Middle frontal gyrus (tissue), 1 donor: ENCODE measurements around the gene ECHDC1.
A peak's percentile ranks its signal among the peaks of the same experiment; 100 is the strongest.
"Not testable (repeated sequence)": the region's sequence is repeated elsewhere in the genome, so short reads cannot be mapped to it uniquely, and the experiment has no call there.

Source experiments
- DNase-seq: peaks from one replicate; pipeline ENCODE4 v3.0.0-alpha.2; 2015; ENCODE audit warnings: low spot score; ENCODE audit errors: extremely low spot score

The ECHDC1 gene

DNA sequence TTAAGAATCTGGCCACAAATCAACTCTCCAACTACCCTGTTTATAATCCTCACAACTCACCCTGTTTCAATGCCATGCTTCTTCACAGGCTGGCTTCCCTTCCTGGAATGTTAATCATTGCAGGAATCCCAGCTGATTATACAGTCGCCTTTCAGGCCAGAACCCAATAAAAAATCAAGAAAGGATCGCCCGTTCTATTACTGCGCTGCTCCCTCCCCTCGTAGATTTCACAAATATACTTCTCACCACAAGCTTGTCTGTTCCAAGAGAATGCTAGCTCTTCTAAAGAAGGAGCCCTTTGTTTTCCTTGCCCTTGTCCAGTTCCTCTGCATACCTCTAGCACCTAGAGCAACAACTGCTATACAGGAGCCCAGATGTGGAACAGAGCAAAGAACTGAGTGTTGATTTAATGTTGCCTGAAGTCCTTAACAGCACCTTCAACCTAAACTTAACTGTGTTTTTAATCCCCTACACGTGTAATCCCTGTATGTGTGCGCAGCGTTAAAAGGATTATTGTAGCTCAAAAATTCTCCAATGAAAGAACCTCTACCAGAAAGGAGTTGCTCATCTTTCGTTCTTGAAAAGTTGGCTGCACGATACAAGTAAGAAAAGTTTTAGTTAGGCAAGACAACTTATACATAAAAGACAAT, 988 bp downstream of the ECHDC1 start:
- no peak for DNase-seq

DNA sequence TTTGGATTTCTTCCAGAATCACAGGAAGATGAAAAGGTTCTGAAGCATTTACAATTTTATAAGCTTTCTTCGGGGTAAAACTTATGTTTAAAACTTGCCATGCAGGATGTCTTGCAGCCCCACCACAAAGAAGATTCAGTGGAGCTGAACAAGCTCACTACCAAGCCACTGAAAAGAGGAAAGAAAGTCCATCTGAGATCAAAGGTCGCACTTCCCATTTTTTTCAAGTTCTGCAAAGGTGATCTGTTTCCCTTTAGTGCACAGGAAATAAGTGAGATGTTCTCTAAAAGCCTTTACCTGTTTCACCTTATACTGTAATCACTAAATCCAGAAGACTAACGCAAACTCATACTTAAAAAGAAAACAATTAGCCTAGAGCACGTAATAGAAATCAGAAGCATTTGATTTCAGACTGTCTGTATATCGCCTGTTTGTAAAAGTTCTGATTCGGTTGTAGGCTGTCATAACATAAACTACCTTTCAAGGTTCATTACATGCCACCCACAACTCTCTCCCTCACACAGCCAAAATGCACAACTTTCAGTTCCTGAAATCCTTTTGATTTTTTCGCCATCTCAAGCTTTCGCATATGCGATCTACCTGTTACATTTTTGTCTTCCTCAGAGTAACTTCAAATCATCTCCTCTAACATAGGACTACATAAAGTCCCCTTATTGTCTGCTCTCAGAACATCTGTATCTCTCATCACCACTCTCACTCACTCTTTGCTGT, 1.8 kb downstream of the ECHDC1 start:
- no peak for DNase-seq

DNA sequence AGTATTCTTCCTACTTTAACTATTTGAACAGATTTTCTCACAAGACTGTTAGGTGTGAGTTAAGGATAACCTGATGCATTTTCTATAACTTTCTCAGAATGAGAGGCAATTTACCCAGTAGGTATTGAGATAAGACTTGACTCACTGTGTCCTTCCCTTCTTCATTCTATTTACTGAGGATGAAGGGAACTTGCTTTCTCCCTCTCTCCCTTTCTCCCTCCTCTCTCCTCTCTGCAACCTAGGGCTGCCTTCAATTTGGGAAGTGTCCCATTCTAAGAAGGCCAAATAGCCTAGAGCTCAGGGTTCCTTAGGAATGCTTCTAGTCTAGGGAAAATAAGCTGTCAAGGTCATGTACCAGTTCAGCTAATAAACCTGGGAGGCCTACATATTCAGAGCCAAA, 3.2 kb downstream of the ECHDC1 start:
- DNase-seq = no peak

DNA sequence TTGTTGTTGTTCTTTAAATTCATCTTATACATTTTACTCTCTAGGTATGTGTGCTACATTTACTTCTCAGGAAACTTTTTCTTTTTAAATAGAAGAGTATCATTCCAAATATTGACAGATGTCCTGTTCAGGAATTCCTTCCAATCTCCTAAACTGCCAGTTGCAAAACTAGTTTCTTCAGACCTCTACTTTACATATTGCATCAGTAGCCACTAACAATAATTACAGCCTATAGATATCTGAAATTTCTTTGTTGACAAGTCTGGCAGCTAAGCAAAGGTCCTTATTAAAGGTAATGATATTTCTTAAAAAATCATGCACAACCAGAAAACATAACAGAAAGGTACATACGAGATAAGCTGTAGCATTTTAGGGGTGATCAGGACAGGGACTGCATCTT, 4.5 kb downstream of the ECHDC1 start:
- no peak for DNase-seq

DNA sequence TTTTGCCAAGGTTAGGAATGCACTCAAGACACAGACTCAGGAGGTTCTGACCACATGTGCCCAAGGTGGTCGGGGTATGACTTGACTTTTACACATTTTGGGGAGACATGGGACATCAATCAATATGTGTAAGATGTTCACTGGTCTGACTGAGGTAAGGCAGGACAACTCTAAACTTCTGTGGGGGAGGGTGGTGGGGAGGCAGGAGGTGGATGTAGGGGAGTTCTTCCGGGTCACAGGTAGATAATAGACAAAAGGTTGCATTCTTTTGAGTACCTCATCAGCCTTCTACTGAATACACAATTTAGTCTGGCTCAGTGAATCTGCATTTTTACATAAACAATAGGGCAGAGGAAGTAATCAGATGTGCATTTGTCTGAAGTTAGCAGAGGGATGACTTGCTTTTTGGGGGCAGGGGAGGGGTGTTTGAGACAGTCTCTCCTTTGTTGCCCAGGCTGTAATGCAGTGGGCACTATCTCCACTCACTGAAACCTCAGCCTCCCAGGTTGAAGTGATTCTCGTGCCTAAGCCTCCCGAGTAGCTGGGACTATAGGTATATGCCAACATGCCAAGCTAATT, 10.9 kb downstream of the ECHDC1 start:
- DNase-seq = no peak

DNA sequence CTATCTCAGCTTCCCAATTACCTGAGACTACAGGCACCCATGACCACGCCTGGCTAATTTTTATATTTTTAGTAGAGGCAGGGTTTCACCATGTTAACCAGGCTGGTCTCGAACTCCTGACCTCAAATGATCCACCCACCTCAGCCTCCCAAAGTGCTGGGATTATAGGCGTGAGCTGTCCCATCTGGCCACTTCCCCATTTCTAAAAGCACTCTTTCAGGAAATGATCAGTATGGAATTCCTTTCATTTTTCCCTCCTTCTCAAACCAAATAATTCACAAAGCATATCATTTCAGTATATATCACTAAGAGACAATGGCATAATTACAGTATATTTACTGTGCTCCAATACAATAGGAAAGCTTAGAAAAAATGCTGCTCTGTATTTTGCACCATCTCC, 12.2 kb downstream of the ECHDC1 start:
- not testable (repeated sequence) for DNase-seq

DNA sequence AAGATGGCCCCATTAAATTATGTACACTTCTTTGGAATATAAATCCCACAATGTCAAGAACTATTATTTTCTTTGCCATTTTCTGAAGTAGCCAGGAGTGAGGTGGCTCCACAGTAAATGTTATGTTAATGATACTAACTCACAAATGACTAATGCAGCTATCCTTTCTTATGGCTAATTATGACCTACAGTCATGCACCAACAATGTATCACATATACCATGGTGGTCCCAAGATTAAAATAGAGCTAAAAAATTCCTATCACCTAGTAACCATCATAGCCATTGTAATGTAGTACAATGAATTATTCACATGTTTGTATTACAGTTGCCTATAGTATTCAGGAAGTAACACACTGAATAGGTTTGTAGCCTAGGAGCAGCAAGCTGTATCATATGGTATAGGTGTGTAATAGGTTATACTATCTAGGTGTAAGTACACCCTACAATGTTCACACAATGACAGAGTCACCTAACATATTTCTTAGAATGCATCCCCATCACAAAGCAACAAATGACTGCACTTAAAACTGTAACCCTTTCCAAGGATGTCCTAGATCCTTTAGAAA, 15.3 kb downstream of the ECHDC1 start:
- no peak for DNase-seq

DNA sequence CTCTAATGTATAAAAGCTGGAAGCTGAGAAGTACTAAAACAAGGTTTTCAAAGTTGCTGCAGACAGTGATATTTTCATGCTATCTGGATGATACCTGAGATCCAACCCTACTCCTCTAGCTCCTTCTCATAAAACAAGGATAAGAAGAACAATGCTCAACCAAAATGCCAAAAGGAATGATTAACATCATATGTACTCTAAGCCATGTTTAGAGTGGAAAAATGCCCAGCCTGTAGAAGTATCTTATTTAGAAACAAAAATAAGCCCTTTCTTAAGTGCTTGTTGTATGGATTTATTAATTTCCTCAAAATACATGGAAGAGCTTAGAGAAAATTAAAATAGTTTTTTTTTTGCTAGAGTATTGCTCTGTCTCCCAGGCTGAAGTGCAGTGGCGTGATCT, 23.7 kb downstream of the ECHDC1 start:
- DNase-seq = no peak

DNA sequence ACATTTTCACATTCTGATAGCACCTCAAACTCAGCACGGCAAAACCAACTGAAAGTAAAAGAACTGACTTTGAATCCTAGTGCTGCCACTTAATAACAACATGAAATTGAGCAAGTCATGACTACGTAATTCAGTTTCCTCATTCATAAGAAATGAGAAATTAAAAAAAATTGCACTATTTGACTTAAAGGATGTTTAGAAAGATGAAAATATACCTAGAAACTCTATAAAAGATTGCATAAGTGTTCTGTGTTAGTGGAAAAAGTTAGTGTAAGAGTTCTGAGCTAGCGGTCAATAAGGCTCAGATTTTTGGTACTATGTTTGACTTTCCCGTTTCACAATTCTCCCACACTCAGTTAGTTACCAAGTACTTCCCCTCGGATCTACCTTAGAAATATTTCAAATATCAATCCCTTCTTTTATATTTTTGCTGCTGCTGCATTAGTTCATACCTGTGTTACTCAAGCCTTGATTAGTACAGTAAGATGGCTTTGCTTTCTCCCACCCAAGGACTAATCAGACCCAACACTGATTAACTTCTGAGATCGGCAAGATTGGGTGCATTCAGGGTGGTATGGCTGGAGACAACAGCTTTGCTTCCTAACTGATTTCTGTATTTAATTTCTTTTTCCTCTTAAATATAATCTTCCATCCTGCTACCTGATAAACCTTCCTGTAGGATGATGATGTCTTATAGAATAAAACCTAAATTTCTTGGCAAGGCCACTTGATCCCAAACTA, 25.9 kb downstream of the ECHDC1 start:
- no peak for DNase-seq

DNA sequence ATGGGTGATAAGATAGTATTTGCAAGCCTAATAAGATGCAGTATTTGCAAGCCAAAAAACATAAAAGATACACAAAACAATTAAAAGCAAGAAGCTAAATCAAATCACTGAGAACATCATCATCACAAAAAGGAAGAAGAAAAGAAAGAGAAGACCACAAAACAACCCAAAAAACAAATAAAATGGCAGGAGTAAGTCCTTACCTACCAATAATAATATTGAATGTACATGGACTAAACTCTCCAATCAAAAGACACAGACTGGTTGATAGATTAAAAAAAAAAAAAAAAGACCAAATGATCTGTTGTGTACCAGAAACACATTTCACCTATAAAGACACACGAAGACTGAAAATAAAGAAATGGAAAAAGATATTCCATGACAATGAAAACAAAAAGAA, 37.7 kb downstream of the ECHDC1 start:
- no peak for DNase-seq

DNA sequence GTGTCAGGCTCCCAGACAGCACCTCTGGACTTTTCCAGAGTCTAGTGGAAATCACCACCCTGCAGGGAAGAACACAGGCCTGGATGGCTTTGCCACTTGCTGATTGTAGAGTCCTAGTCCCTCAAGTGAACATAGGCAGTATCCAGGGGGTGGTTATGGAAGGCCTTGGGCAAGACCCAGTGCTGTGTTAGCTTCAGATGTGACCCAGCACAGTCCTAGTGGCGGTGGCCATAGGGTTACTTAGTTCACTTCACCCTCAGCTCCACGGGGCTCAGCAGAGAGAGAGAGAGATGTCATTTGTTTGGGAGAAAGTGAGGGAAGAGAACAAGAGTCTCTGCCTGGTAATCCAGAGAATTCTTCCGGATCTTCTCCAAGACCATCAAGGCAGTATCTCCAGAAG, 39.5 kb downstream of the ECHDC1 start:
- no peak for DNase-seq

DNA sequence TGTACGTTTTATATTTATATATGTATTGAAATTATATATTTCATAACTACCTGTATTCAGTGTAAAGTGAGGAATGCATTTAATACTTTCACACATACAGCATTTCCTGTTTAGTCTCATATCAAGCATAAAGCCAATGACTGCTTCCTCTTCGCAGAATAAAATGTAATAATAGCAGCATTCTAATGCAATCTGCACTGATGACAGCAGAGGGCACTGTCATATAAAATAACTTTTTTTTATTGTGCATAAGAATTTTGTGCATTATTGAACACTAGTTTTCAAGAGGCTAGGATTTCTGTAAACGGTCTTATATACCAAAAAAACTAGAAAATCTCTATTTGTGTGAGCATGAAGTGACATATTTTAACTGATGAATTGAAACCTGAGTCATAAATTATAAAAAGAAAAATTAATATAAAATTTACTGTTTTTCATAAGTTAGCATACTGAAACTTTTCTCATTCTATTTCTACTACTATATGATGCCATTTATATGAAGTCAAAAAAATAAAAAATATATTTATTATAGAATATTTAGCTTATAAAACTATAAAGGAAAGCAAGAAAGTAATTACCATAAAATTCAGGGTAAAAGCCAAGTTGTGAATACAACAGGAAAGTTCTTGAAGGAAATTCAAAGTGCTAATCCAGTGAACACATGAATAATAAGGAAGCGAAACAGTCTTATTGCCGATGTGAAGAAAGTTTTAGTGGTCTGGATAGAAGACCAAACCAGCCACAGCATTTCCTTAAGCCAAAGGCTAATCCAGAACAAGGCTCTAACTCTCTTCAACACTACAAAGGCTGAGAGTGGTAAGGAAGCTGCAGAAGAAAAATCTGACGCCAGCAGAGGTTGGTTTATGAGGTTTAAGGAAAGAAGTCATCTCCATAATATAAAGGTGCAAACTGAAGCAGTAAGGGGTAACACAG, 40.4 kb downstream of the ECHDC1 start:
- DNase-seq = peak; percentile 37

DNA sequence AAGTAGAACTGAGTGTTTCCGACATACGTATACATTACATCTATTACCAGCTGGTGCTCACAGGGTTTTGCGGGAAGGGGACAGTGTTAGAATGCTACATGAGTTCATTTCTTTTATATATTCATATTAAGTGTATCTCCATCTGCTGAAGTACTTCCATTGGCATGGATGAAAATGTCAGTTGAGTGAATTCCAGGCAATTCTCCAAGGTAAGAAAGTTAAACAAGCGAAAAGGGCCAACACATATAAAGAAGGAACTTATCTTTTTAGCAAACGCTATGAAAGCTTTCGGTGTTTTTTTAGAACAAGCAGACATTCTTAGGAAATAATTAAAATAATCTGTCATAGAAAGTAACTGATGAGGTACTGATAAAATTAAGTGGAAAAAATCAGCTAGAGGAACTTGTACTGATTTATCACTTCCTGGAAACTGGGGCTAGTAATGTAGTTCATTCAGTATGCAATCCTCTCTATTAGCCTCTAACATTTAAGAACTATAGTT, 42.2 kb downstream of the ECHDC1 start:
- DNase-seq = no peak

DNA sequence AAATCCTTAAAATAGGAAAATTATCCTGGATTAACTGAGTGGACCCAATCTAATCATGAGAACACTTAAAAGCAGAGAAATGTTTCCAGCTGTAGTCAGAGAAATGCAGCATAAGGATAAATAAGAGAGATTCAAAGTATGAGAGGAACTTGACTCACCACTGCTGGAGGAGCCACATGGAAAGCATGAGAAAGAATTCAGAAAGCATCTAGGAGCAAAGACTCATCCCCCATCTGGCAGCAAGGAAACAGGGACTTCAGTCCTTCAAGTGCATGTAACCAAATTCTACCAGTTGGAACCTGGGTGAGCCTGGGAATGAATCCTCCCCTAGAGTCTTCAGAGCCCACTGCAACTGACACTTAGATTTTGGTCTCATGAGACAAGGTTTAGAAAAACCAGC, 43.0 kb downstream of the ECHDC1 start:
- no peak for DNase-seq

DNA sequence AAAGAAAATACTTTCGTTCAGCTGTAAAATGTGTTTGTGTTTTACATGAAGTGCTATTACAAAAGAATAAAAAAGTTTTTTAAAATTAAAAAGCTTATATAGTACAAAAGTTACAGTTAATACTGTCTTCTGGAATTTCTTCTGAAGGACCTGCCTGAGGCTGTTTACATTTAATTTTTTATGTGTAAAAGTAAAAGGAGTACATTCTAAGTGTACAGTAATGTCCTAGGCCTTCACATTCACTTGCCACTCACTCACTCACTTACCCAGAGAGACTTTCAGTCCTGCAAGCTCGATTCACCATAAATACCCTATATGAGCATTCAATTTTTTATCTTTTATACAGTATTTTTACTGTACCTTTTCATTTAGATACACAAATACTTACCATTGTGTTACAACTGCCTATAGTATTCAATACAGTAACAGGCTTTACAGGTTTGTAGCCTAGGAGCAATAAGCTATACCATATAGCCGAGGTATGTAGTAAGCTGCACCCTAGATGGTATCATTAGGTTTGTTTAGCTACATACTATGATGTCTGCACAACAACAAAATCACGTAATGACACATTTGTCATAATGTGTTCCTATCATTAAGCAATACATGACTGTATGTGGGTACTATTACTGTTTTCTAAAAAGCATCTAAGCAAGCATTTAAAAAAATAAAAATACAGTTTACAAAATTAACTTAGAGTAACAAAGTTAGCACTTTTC, 43.7 kb downstream of the ECHDC1 start:
- DNase-seq = no peak

DNA sequence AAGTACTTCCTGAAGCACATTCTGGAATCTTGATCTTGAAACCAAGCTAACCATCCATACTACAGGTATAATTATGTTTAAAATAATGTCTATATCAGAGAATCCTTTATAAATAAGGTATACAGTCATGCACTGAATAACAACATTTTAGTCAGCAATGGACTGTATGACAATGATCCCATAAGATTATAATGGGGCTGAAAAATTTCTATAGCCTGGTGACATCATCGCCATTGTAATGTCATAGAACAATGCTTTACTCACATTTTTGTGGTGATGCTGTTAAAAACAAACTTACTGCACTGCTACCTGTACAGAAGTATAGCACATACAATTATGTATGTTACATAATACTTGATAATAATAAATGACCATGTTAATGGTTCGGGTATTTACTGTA, 44.9 kb downstream of the ECHDC1 start:
- DNase-seq = no peak

DNA sequence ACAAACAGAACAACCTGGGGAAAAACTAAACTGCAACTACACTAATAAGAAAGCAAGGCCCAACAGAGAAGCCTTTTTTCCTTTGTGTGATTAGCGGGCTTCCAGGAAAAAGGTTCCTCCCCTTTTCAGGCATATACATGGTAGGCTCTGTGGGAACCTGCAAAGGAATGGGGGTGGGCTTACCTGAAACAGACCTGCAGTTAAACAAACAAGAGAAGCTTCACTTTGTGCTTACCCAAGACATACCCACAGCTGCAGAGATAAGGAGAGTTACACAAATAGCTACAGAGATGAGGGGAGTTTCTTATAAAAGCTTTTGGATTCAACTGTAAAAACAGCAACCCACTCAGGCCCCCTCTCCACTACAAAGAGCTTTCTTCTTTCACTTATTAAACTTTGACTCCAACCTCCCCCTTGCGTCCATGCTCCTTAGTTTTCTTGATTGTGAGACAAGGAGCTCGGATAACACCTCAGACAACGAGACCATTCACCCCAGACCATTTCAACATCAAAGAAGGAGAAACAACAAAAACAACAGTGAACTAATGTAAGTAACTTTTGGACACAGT, 45.8 kb downstream of the ECHDC1 start:
- no peak for DNase-seq

DNA sequence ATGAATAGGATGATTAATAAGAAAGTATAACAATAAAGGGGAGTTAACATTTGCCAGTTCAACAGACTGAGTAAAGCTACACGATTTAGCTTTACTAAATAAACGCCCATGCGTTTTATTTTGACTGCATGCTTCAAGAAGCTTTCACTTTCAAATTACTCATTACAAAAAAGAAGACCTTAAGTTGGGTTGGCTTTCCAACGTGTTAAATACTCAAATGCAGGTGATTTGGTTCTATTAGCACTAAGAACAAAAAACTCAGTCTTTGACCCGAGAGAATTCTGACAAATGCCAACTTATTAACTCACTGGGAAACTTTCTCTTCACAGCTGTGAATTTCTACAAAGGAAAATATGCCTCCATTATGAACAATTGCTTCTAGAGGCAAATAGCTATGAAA, 51.9 kb downstream of the ECHDC1 start:
- no peak for DNase-seq

DNA sequence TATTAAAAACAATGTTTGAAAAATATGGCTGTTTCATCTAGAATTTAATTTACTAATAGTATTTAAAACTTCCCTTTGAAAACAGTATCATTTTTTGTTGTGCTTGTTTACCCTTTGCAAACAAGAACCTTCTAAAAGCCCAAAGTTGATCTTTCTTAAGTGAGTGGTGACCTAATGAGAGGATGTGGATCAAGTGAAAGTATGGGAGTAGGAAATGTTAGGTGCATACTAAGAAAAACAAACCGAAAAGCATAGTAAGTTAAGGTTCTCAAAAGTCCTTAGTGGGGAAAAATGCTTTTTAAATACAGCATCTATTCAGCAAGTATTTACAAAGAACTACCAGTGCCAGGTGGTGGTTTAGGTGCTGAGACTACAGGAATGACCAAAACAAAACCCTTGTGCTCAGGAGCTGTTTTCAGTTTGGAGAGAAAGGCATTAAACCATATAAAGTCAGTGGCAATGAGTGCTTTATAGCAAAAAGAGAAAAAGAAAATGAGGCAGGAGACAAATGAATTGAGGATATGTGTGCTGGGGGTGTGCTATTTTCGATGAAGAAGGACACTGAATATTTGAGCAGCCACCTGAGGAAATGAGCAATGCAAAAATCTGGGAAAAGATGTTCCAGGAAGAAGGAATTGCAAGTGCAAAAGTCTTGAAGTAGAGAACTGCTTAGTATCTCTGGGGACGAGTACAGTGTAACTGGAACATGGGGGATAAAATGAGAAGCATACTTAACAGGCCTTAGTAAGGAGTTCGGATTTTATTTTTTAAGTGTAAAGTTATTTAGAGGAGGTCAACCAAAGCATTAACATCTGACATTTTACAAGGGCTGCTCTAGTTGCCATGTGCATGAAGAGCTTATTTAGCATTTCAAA, 52.8 kb downstream of the ECHDC1 start:
- no peak for DNase-seq
